AG10803 (cell line): ENCODE results near the gene RAP1A.

Source experiments
- DNase-seq: peaks from one replicate; pipeline ENCODE4 v3.0.0; 2010; ENCODE audit warnings: low read depth
- H3K4me3 ChIP-seq: 2 replicates; pipeline ENCODE4 v1.5.1; 2011; ENCODE audit warnings: mild to moderate bottlenecking, low read length, control low read depth
- TF ChIP-seq, protein P1 (sequence below): conservative IDR thresholded peaks from 2 replicates; pipeline ENCODE4 v1.5.1; 2011; ENCODE audit warnings: mild to moderate bottlenecking, low read length, control low read depth, inconsistent platforms

RAP1A gene

DNA sequence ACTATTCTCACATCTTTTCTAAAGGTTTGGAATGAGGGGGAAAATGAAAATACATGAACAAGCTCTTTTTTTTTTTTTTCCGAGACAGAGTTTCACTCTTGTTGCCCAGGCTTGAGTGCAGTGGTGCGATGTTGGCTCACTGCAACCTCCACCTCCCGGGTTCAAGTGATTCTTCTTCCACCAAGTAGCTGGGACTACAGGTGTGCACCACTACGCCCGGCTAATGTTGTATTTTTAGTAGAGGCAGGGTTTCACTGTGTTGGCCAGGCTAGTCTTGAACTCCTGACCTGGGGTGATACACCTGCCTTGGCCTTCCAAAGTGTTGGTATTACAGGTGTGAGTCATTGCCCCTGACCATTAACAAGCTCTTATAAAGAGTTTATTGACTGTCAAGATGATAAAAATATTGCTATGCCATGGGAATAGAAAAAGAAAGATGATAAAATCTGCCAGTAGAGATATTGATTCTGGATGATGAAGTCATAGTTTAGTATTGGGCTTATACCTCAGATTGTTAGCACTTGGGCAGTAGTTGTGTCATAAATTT, 83.0 kb downstream of the RAP1A start:
- TF ChIP-seq, protein P1, sequence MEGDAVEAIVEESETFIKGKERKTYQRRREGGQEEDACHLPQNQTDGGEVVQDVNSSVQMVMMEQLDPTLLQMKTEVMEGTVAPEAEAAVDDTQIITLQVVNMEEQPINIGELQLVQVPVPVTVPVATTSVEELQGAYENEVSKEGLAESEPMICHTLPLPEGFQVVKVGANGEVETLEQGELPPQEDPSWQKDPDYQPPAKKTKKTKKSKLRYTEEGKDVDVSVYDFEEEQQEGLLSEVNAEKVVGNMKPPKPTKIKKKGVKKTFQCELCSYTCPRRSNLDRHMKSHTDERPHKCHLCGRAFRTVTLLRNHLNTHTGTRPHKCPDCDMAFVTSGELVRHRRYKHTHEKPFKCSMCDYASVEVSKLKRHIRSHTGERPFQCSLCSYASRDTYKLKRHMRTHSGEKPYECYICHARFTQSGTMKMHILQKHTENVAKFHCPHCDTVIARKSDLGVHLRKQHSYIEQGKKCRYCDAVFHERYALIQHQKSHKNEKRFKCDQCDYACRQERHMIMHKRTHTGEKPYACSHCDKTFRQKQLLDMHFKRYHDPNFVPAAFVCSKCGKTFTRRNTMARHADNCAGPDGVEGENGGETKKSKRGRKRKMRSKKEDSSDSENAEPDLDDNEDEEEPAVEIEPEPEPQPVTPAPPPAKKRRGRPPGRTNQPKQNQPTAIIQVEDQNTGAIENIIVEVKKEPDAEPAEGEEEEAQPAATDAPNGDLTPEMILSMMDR = no peak
- no peak overlapping the region for H3K4me3 ChIP-seq
- no peak for DNase-seq

DNA sequence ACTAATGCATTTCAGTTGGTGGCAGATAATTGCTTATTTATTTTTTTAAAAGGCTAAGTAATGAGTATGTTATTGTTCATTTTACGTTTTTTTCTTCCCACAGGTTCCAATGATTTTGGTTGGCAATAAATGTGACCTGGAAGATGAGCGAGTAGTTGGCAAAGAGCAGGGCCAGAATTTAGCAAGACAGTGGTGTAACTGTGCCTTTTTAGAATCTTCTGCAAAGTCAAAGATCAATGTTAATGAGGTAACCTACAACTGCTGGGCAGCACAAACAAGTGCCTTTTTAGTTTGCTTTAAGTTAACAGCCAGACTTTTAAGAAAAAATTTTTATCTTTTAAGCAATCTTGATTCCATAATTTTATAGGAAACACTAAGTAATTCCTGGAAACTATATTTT, 84.7 kb downstream of the RAP1A start:
- TF ChIP-seq, protein P1 = no peak
- no peak for DNase-seq
- no peak overlapping the region for H3K4me3 ChIP-seq

DNA sequence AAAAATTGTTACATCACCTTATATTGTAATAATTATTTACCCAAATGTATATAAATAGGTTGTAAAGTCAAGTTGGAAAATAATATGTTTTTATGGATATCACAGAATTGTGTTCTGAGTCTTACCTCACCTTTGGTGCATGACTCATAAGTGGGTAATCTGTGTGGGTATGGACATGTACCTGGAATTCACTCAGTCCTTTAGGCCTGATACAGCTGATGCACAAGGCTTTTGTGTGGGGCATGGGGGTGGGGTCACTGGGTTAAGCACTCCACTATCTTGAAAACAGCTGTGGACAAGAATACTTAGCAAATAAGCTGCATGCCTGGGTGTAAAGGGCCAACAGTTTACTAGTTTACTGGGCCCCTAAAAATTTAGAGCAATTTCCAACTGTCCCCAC, 85.2 kb downstream of the RAP1A start:
- DNase-seq = no peak
- TF ChIP-seq, protein P1 = no peak

DNA sequence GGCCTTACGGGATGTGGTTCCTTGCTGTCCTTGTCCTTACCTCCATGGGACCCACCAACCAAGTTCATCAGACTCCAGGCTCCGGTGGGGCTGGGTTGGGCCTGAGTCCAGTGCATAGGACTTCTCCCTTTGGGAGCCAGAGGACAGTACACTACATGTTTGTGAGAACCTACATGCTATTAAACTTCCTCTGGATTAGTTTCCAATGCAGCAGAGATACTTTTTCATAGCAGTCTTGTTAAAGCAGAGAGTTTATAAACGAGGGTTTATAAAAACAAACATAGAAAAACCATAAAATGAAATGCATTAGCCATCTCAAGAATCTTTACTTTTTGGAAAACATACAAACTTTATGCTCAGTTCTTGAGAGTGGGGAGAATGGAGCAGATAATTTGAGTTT, 86.3 kb downstream of the RAP1A start:
- TF ChIP-seq, protein P1 = no peak
- H3K4me3 ChIP-seq = no peak overlapping the region
- DNase-seq = no peak

More for the DNA sequence above, 85.2 kb downstream of the RAP1A start:
- H3K4me3 ChIP-seq = no peak overlapping the region

DNA sequence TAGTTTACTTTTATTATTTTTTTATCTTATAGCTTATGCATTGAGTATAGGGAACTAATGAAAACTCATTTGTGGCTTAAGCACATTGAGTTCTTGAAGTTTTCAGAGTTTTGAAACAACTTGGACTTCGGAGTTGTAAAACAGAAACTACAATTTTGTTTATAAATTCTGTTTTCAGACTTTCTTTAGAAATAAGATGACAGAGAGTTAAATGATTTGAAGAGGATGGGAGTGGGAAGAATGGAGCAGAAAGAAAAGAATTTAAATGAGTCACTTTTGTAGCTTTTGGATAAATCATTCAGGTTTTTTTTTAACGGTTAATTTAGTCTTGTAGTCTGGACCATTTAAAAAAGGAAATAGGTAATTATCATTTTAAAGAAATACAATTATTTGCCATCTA, 87.3 kb downstream of the RAP1A start:
- H3K4me3 ChIP-seq = no peak overlapping the region
- TF ChIP-seq, protein P1 = no peak
- no peak for DNase-seq

DNA sequence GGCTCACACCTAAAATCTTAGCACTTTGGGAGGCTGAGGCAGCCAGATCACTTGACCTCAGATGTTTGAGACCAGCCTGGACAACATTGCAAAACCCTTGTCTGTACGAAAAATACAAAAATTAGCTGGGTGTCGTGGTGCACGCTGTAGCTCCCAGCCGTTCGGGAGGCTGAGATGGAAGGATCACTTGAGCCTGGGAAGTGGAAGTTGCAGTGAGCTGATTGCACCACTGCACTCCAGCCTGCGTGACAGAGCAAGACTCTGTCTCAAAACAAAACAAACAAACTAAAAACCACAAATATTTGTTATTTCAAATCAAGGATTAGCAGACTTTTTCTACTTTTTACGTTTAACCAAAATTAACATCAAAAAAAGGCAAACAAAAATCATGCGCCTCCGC, 88.3 kb downstream of the RAP1A start:
- DNase-seq = peak; percentile 53
- H3K4me3 ChIP-seq = no peak overlapping the region
- TF ChIP-seq, protein P1 = no peak

DNA sequence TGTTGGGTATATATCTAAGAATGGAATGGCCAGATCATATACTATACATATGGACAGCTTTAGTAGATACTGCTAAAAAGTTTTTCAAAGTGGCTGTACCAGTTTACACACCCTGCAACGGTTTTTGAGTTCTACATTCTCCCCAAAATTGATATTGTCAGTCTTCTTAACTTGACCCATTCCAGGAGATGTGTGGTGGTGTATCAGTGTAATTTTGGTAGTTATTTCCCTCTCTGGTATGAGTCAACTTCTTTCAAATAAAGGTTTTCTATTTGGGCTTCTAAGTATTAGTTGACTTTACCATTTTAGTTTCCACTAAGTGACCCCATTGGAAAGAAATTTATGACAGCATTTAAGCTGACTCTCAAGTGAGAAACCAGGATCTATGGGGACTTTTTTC, 90.4 kb downstream of the RAP1A start:
- no peak for DNase-seq
- no peak overlapping the region for H3K4me3 ChIP-seq
- TF ChIP-seq, protein P1 = no peak
